NCI-H1048 (cell line): ENCODE measurements around the gene ATG14.
"Not testable (repeated sequence)": the region's sequence is repeated elsewhere in the genome, so short reads cannot be mapped to it uniquely, and the experiment has no call there.

Source experiments
- DNase-seq: peaks from one replicate; lab custom pipeline; 2025; lab: John Stamatoyannopoulos, UW

The ATG14 gene

GRCh38 chr14:55386037-55386808 is 25.4 kb downstream of the ATG14 start:
- no peak for DNase-seq

- no peak for DNase-seq
These were observed 27.1 kb downstream of the ATG14 start for GRCh38 chr14:55384536-55384935.

GRCh38 chr14:55383541-55384140 is 28.0 kb downstream of the ATG14 start:
- no peak for DNase-seq

- not testable (repeated sequence) for DNase-seq
These were observed 28.6 kb downstream of the ATG14 start for GRCh38 chr14:55383056-55383466.

- no peak for DNase-seq
These were observed 29.1 kb downstream of the ATG14 start for GRCh38 chr14:55382483-55382882.

GRCh38 chr14:55381561-55381960 is 30.1 kb downstream of the ATG14 start:
- no peak for DNase-seq

GRCh38 chr14:55381040-55381439 is 30.6 kb downstream of the ATG14 start:
- no peak for DNase-seq

GRCh38 chr14:55377236-55377635 is 34.4 kb downstream of the ATG14 start:
- no peak for DNase-seq

- no peak for DNase-seq
These were observed 36.9 kb downstream of the ATG14 start for GRCh38 chr14:55374771-55375170.

GRCh38 chr14:55373784-55374705 is 37.6 kb downstream of the ATG14 start:
- no peak for DNase-seq

GRCh38 chr14:55372825-55373224 is 38.8 kb downstream of the ATG14 start:
- no peak for DNase-seq

GRCh38 chr14:55372423-55372822 is 39.2 kb downstream of the ATG14 start:
- no peak for DNase-seq

GRCh38 chr14:55370883-55371455 is 40.7 kb downstream of the ATG14 start:
- DNase-seq, result no peak

GRCh38 chr14:55366271-55366670 is 45.4 kb downstream of the ATG14 start:
- no peak for DNase-seq

- no peak for DNase-seq
These were observed 50.4 kb downstream of the ATG14 start for GRCh38 chr14:55361190-55361589.

GRCh38 chr14:55359307-55359706 is 52.3 kb downstream of the ATG14 start:
- no peak for DNase-seq

GRCh38 chr14:55356913-55357312 is 54.7 kb downstream of the ATG14 start:
- DNase-seq, result no peak

GRCh38 chr14:55355922-55356321 is 55.7 kb downstream of the ATG14 start:
- no peak for DNase-seq

- DNase-seq, result no peak
These were observed 57.1 kb downstream of the ATG14 start for GRCh38 chr14:55354500-55354899.

GRCh38 chr14:55353686-55354467 is 57.8 kb downstream of the ATG14 start:
- DNase-seq, result no peak

- no peak for DNase-seq
These were observed 59.4 kb downstream of the ATG14 start for GRCh38 chr14:55352201-55352600.
